Panc1 (cell line): ENCODE results near the gene SAMD4A. TPM values are rescaled to one million over a fixed set of nuclear protein-coding genes. Genes with fewer than 3 reads are reported as not detected.

Experiments used
- ATAC-seq: fragments of 200-7000 bp; cut with Tn5 transposase; 2 replicates; pipeline ENCODE4 v1.9.1; 2020; ENCODE audit warnings: mild to moderate bottlenecking, moderate library complexity
- BruUV-seq: library from RNA; stranded (reverse); fragments of 400-500 nt; replicated peaks from 2 replicates; lab custom pipeline; 2021; lab: Mats Ljungman, UMichigan
- CTCF ChIA-PET: fragments of 300-600 bp; sonication (Branson Sonifier 250); formaldehyde crosslinking; loops from one replicate; lab custom pipeline; 2022; ENCODE audit warnings: antibody characterized with exemption; lab: Charles Lee
- POLR2A ChIA-PET: fragments of 300-600 bp; sonication (Branson Sonifier 250); formaldehyde crosslinking; loops from one replicate; lab custom pipeline; 2022; ENCODE audit warnings: antibody characterized with exemption; lab: Charles Lee
- DNase-seq: peaks from one replicate; pipeline ENCODE4 v3.0.0-alpha.2; 2010; ENCODE audit warnings: low read depth, low spot score
- H3K27ac ChIP-seq: 2 replicates; pipeline ENCODE4 v1.5.1; 2011; ENCODE audit warnings: mild to moderate bottlenecking, low read length, inconsistent platforms
- H3K27me3 ChIP-seq: fragments of 200-500 bp; sonication (Bioruptor generic); 2 replicates; pipeline ENCODE4 v1.6.0; 2014; ENCODE audit warnings: low read length, inconsistent platforms; ENCODE audit not compliant: control insufficient read depth, insufficient read depth
- H3K36me3 ChIP-seq: fragments of 200-500 bp; sonication (Bioruptor generic); 2 replicates; pipeline ENCODE4 v1.5.1; 2014; ENCODE audit warnings: inconsistent platforms, mild to moderate bottlenecking, low read length, moderate library complexity; ENCODE audit not compliant: control insufficient read depth, insufficient read depth
- H3K4me1 ChIP-seq: 2 replicates; pipeline ENCODE4 v1.5.1; 2011; ENCODE audit warnings: inconsistent platforms, mild to moderate bottlenecking, low read length, moderate library complexity; ENCODE audit not compliant: control insufficient read depth, insufficient read depth
- H3K4me3 ChIP-seq, 2 experiments: 2 replicates each; pipeline ENCODE4 v1.5.1; 2011 to 2012; ENCODE audit warnings: low read depth in 2 of 2, low read length in 2 of 2, mild to moderate bottlenecking in 2 of 2, inconsistent platforms in 1 of 2, moderate library complexity in 1 of 2
- H3K9me3 ChIP-seq: fragments of 200-500 bp; sonication (Bioruptor generic); 2 replicates; pipeline ENCODE4 v1.5.1; 2014; ENCODE audit warnings: low read depth, mild to moderate bottlenecking, inconsistent platforms, low read length, moderate library complexity; ENCODE audit not compliant: control insufficient read depth, insufficient read depth
- POLR2AphosphoS5 ChIP-seq: IDR thresholded peaks from 2 replicates; pipeline ENCODE4 v1.6.1; 2012; ENCODE audit warnings: mild to moderate bottlenecking, low read depth, low read length, moderate library complexity
- REST ChIP-seq, 2 experiments: IDR thresholded peaks; 2 replicates each; pipeline ENCODE4 v1.6.1; 2011 to 2012; ENCODE audit warnings: low read depth in 2 of 2, control low read depth in 1 of 2, low read length in 1 of 2, mild to moderate bottlenecking in 1 of 2, moderate library complexity in 1 of 2; ENCODE audit not compliant: insufficient read depth in 1 of 2
- SIN3A ChIP-seq: IDR thresholded peaks from 2 replicates; pipeline ENCODE4 v1.6.1; 2012; ENCODE audit warnings: low read depth, mild to moderate bottlenecking, low read length, moderate library complexity, borderline replicate concordance; ENCODE audit not compliant: insufficient read depth
- TCF7L2 ChIP-seq: IDR thresholded peaks from 2 replicates; pipeline ENCODE4 v1.6.1; 2011; ENCODE audit warnings: mild to moderate bottlenecking, low read depth, low read length, inconsistent platforms
- in situ Hi-C: cut with HindIII; loops from 2 replicates; pipeline ENCODE4 v1.10.0; 2016; ENCODE audit warnings: low sequenced_read_pairs, low pct_unique_long_range_greater_than_20kb
- intact Hi-C: fragments of 100-400 bp; cut with micrococcal nuclease; formaldehyde crosslinking; loops from one replicate; pipeline ENCODE4 v1.10.0; 2022; ENCODE audit not compliant: unreplicated experiment
- total RNA-seq: library from RNA; stranded (reverse); gene quantifications from one replicate; pipeline ENCODE4 v1.2.1, GENCODE V29; 2021; ENCODE audit not compliant: unreplicated experiment
- TF ChIP-seq, protein P1 (sequence below): fragments of 450-650 bp; IDR thresholded peaks from 2 replicates; pipeline ENCODE4 v1.5.1; 2017; ENCODE audit warnings: mild to moderate bottlenecking

SAMD4A gene
- total RNA-seq, 1 experiment from 2014 or later: 15.2 TPM

DNA sequence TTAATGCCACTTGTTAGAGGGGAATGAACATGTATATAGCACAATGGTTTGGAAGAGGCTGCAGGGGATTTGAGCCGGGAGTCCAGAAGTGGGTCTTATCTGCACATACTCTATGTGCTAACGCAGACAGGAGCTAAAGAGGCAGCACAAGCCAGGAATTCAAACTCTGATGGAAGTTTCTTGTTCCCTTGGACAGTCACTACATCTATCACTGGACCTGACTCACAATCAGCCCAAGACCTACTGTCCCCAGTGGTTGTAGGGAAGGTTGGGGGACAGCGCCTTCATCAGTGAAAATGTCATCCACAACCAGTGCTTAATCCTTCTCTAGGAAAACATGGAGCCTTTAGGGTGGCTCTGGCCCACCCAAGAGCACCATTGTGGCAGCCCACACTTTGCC lies 227.9 kb downstream of the SAMD4A start:
- DNase-seq: no peak
- in situ Hi-C loops (no loop called here), intact Hi-C loops (no loop called here)
- TF ChIP-seq SIN3A (no peak), REST (IDR thresholded peaks at IDR 0.05; ENCODE audit: insufficient read depth in 1 of 2, low read depth in 2 of 2, low read length in 1 of 2) (no peak), POLR2AphosphoS5 (no peak), TCF7L2 (no peak)
- TF ChIP-seq, protein P1, sequence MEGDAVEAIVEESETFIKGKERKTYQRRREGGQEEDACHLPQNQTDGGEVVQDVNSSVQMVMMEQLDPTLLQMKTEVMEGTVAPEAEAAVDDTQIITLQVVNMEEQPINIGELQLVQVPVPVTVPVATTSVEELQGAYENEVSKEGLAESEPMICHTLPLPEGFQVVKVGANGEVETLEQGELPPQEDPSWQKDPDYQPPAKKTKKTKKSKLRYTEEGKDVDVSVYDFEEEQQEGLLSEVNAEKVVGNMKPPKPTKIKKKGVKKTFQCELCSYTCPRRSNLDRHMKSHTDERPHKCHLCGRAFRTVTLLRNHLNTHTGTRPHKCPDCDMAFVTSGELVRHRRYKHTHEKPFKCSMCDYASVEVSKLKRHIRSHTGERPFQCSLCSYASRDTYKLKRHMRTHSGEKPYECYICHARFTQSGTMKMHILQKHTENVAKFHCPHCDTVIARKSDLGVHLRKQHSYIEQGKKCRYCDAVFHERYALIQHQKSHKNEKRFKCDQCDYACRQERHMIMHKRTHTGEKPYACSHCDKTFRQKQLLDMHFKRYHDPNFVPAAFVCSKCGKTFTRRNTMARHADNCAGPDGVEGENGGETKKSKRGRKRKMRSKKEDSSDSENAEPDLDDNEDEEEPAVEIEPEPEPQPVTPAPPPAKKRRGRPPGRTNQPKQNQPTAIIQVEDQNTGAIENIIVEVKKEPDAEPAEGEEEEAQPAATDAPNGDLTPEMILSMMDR: no peak
- Histone ChIP-seq H3K27ac (no peak overlapping the region), H3K4me1 (no peaks in the 10 kb centered on the region), H3K4me3 (no peak overlapping the region), H3K27me3 (no peaks in the 10 kb centered on the region), H3K9me3 (no peaks in the 10 kb centered on the region), H3K36me3 (no peaks in the 10 kb centered on the region)
- no peak for ATAC-seq
- CTCF ChIA-PET: interaction anchor here (0.9 kb wide), 1 partner anchor 12 kb away, joined by 3 read pairs; no protein-coding TSS in a partner anchor
- no TSS peak for BruUV-seq
- POLR2A ChIA-PET: no interaction called here

DNA sequence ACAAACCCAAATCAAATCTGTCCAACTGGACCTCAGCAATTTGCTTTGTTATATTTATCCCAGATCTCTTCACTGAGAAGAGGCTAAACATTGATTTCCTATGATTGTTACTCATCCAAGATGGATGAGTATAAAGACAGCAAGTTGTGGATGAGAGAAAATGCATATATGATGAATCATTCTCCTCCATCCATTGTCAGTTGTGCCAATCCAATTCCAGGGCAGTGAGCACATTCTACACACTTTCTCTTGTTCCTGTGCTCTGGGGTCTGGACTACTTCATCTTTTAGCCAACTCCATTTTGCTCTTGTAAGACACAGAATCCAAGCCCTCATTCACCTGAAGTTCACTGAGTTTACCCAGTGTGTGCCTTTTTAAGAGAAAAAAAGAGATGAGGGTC lies 230.0 kb downstream of the SAMD4A start:
- H3K4me3 ChIP-seq: no peak overlapping the region
- TF ChIP-seq, protein P1: no peak
- no peak for TF ChIP-seq TCF7L2
- no peak for TF ChIP-seq REST (IDR thresholded peaks at IDR 0.05; ENCODE audit: insufficient read depth in 1 of 2, low read depth in 2 of 2, low read length in 1 of 2)
- no peak for TF ChIP-seq POLR2AphosphoS5
- ATAC-seq (no peak), DNase-seq (no peak)
- intact Hi-C loops: no loop called here
- in situ Hi-C loops: no loop called here
- ChIA-PET CTCF (no interaction called here), POLR2A (no interaction called here)
- no peaks in the 10 kb centered on the region for H3K27me3 ChIP-seq
- no peaks in the 10 kb centered on the region for H3K4me1 ChIP-seq
- H3K9me3 ChIP-seq: no peaks in the 10 kb centered on the region
- no peak overlapping the region for H3K27ac ChIP-seq
- H3K36me3 ChIP-seq: no peaks in the 10 kb centered on the region
- no TSS peak for BruUV-seq
